H1 (cell line): ENCODE measurements around the gene ADGRB3. TPM values are rescaled to one million over a fixed set of nuclear protein-coding genes. Genes with fewer than 3 reads are reported as not detected.

Experiments used
- CTCF ChIA-PET: fragments of 300-600 bp; sonication (Branson Sonifier 250); formaldehyde crosslinking; loops from one replicate; lab custom pipeline; 2021; ENCODE audit not compliant: partially characterized antibody; lab: Charles Lee
- POLR2A ChIA-PET: fragments of 300-600 bp; sonication (Branson Sonifier 250); formaldehyde crosslinking; loops from one replicate; lab custom pipeline; 2021; ENCODE audit warnings: inconsistent platforms; ENCODE audit not compliant: partially characterized antibody; lab: Charles Lee
- DNase-seq, 2 experiments: peaks; one replicate each; pipeline versions ENCODE4 v3.0.0 to v3.0.0-alpha.2; 2010 to 2022; ENCODE audit warnings: low spot score in 2 of 2, low read depth in 1 of 2, mixed read lengths in 1 of 2
- FAIRE-seq: peaks from 2 replicates; lab custom pipeline; 2011; peaks lifted over from hg19 to GRCh38; lab: Jason Lieb, UNC
- H2AFZ ChIP-seq: 2 replicates; pipeline ENCODE4 v1.8.1; 2012; ENCODE audit warnings: low read length, inconsistent platforms
- H2AK5ac ChIP-seq: 2 replicates; pipeline ENCODE4 v1.6.1; 2013; ENCODE audit warnings: low read depth, low read length
- H2BK120ac ChIP-seq: replicated peaks from 2 replicates; pipeline ENCODE3; 2013; ENCODE audit warnings: low read depth, low read length, inconsistent platforms
- H2BK12ac ChIP-seq: 2 replicates; pipeline ENCODE4 v1.6.1; 2013; ENCODE audit warnings: low read depth, low read length
- H2BK15ac ChIP-seq: 2 replicates; pipeline ENCODE4 v1.6.1; 2013; ENCODE audit warnings: low read length
- H2BK20ac ChIP-seq: 2 replicates; pipeline ENCODE4 v1.6.1; 2013; ENCODE audit warnings: low read length
- H2BK5ac ChIP-seq: 2 replicates; pipeline ENCODE4 v1.6.1; 2013; ENCODE audit warnings: low read depth, low read length
- H3K14ac ChIP-seq: 2 replicates; pipeline ENCODE4 v1.6.1; 2013; ENCODE audit warnings: inconsistent platforms; ENCODE audit not compliant: insufficient read length
- H3K18ac ChIP-seq: 2 replicates; pipeline ENCODE4 v1.6.1; 2013; ENCODE audit warnings: low read length; ENCODE audit errors: extremely low read depth
- H3K23ac ChIP-seq: 2 replicates; pipeline ENCODE4 v1.6.1; 2013; ENCODE audit warnings: inconsistent platforms; ENCODE audit not compliant: insufficient read length
- H3K23me2 ChIP-seq: 2 replicates; pipeline ENCODE4 v1.6.1; 2013; ENCODE audit warnings: low read depth, low read length
- H3K27ac ChIP-seq: 2 replicates; pipeline ENCODE4 v1.6.1; 2011; ENCODE audit warnings: low read depth, low read length, inconsistent platforms
- H3K27me3 ChIP-seq, 4 experiments: replicated peaks in 1 of 4; 1 replicate in 1 of 4; 2 replicates in 3 of 4; pipeline versions ENCODE4 v1.6.1 to v1.8.1; 2011 to 2013; ENCODE audit warnings: low read length in 3 of 4, mild to moderate bottlenecking in 3 of 4, inconsistent platforms in 2 of 4, mixed read lengths in 2 of 4, moderate library complexity in 1 of 4; ENCODE audit not compliant: control insufficient read depth in 3 of 4, insufficient read depth in 3 of 4; ENCODE audit errors: extremely low read depth in 1 of 4
- H3K36me3 ChIP-seq, 4 experiments: 2 replicates each; pipeline versions ENCODE4 v1.6.1 to v1.8.1; 2011 to 2013; ENCODE audit warnings: mild to moderate bottlenecking in 4 of 4, low read length in 3 of 4, moderate library complexity in 2 of 4, control low read depth in 1 of 4, inconsistent platforms in 1 of 4; ENCODE audit not compliant: insufficient read depth in 4 of 4, control insufficient read depth in 2 of 4
- H3K4ac ChIP-seq: replicated peaks from 2 replicates; pipeline ENCODE3; 2013; ENCODE audit warnings: low read length, low read depth, mixed read lengths, inconsistent platforms; ENCODE audit not compliant: insufficient read length
- H3K4me1 ChIP-seq, 4 experiments: replicated peaks in 1 of 4; 1 replicate in 1 of 4; 2 replicates in 3 of 4; pipeline versions ENCODE4 v1.6.1 to v1.8.1; 2011 to 2013; ENCODE audit warnings: low read length in 3 of 4, inconsistent platforms in 2 of 4, mixed read lengths in 1 of 4; ENCODE audit not compliant: insufficient read depth in 4 of 4, control insufficient read depth in 3 of 4
- H3K4me2 ChIP-seq, 2 experiments: 2 replicates each; pipeline versions ENCODE4 v1.6.1 to v1.8.1; 2011 to 2013; ENCODE audit warnings: low read depth in 2 of 2, low read length in 2 of 2, control low read depth in 1 of 2, inconsistent platforms in 1 of 2, mild to moderate bottlenecking in 1 of 2; ENCODE audit not compliant: insufficient read depth in 1 of 2
- H3K4me3 ChIP-seq, 4 experiments: fragments of 200-600, 300-600 bp in 1 of 4; sonication (generic), shearing (Covaris generic), sonication (Bioruptor Twin) in 1 of 4; 2 replicates each; pipeline versions ENCODE4 v1.5.1 to v1.8.1; 2011 to 2016; ENCODE audit warnings: low read length in 4 of 4, low read depth in 3 of 4, control low read depth in 2 of 4, inconsistent platforms in 2 of 4, mild to moderate bottlenecking in 2 of 4, mixed read lengths in 1 of 4, moderate library complexity in 1 of 4; ENCODE audit not compliant: insufficient read depth in 2 of 4; ENCODE audit errors: extremely low read depth in 1 of 4
- H3K56ac ChIP-seq: replicated peaks from 2 replicates; pipeline ENCODE3; 2013; ENCODE audit warnings: low read depth, mild to moderate bottlenecking, mixed read lengths, low read length, inconsistent platforms; ENCODE audit not compliant: insufficient read length
- H3K79me1 ChIP-seq: 2 replicates; pipeline ENCODE4 v1.6.1; 2013; ENCODE audit warnings: low read depth, low read length, control low read depth
- H3K79me2 ChIP-seq, 2 experiments: 2 replicates each; pipeline versions ENCODE4 v1.6.1 to v1.8.1; 2012 to 2013; ENCODE audit warnings: low read length in 2 of 2, mild to moderate bottlenecking in 2 of 2, inconsistent platforms in 1 of 2; ENCODE audit not compliant: insufficient read depth in 2 of 2, control insufficient read depth in 1 of 2
- H3K9ac ChIP-seq, 4 experiments: replicated peaks in 1 of 4; 1 replicate in 1 of 4; 2 replicates in 3 of 4; pipeline versions ENCODE4 v1.6.1 to v1.8.1; 2011 to 2013; ENCODE audit warnings: low read depth in 3 of 4, low read length in 3 of 4, control low read depth in 2 of 4, mild to moderate bottlenecking in 2 of 4, moderate library complexity in 2 of 4, inconsistent platforms in 1 of 4; ENCODE audit errors: extremely low read depth in 1 of 4
- H3K9me3 ChIP-seq, 2 experiments: 2 replicates each; pipeline versions ENCODE4 v1.6.1 to v1.8.1; 2012 to 2013; ENCODE audit warnings: mild to moderate bottlenecking in 2 of 2, moderate library complexity in 2 of 2, control low read depth in 1 of 2, inconsistent platforms in 1 of 2, low read depth in 1 of 2, low read length in 1 of 2, mixed read lengths in 1 of 2; ENCODE audit not compliant: insufficient read depth in 2 of 2
- H4K20me1 ChIP-seq, 2 experiments: replicated peaks in 1 of 2; 2 replicates each; pipeline versions ENCODE3 to v1.8.1; 2011 to 2013; ENCODE audit warnings: inconsistent platforms in 2 of 2, low read length in 2 of 2, mild to moderate bottlenecking in 1 of 2; ENCODE audit not compliant: insufficient read depth in 2 of 2, control insufficient read depth in 1 of 2
- H4K5ac ChIP-seq: 2 replicates; pipeline ENCODE4 v1.6.1; 2013; ENCODE audit warnings: low read length, low read depth, mixed read lengths, inconsistent platforms; ENCODE audit not compliant: insufficient read length
- H4K8ac ChIP-seq: 2 replicates; pipeline ENCODE4 v1.8.0; 2013; ENCODE audit warnings: mild to moderate bottlenecking, moderate library complexity, low read length, inconsistent platforms; ENCODE audit not compliant: insufficient read depth; ENCODE audit errors: extremely low read depth
- H4K91ac ChIP-seq: replicated peaks from 2 replicates; pipeline ENCODE3; 2013; ENCODE audit warnings: low read length, mixed read lengths, inconsistent platforms; ENCODE audit not compliant: insufficient read length
- BACH1 ChIP-seq: IDR thresholded peaks from 2 replicates; pipeline ENCODE4 v1.6.1; 2012; ENCODE audit warnings: low read length, improper control_type of control experiment
- BRCA1 ChIP-seq: IDR thresholded peaks from 2 replicates; pipeline ENCODE4 v1.6.1; 2012; ENCODE audit warnings: low read depth, low read length, improper control_type of control experiment
- CBX5 ChIP-seq: fragments of 300-800, 300-1000 bp; sonication (generic); IDR thresholded peaks from 2 replicates; pipeline ENCODE4 v1.7.1; 2016; ENCODE audit warnings: antibody characterized with exemption, low read length, low read depth
- CEBPB ChIP-seq: IDR thresholded peaks from 2 replicates; pipeline ENCODE4 v1.6.1; 2012; ENCODE audit warnings: low read depth, low read length
- MAFK ChIP-seq: IDR thresholded peaks from 2 replicates; pipeline ENCODE4 v1.6.1; 2012; ENCODE audit warnings: low read depth, mild to moderate bottlenecking, improper control_type of control experiment, low read length
- NANOG ChIP-seq: IDR thresholded peaks from 2 replicates; pipeline ENCODE4 v1.6.1; 2011; ENCODE audit warnings: low read length, low read depth, mild to moderate bottlenecking, inconsistent platforms; ENCODE audit not compliant: insufficient read depth, poor library complexity, severe bottlenecking
- NRF1 ChIP-seq: IDR thresholded peaks from 2 replicates; pipeline ENCODE4 v1.6.1; 2011; ENCODE audit warnings: mild to moderate bottlenecking, low read depth, low read length, improper control_type of control experiment
- POU5F1 ChIP-seq: IDR thresholded peaks from 2 replicates; pipeline ENCODE4 v1.6.1; 2011; ENCODE audit warnings: low read depth, mild to moderate bottlenecking, low read length, moderate library complexity
- SIN3A ChIP-seq, 2 experiments: IDR thresholded peaks in 1 of 2; conservative IDR thresholded peaks in 1 of 2; 2 replicates each; pipeline ENCODE4 v1.6.1; 2011 to 2012; ENCODE audit warnings: low read length in 2 of 2, improper control_type of control experiment in 1 of 2, low read depth in 1 of 2, mild to moderate bottlenecking in 1 of 2
- SRF ChIP-seq: IDR thresholded peaks from 2 replicates; pipeline ENCODE4 v1.6.1; 2011; ENCODE audit warnings: mild to moderate bottlenecking, low read depth, low read length, moderate library complexity
- ZNF274 ChIP-seq: IDR thresholded peaks from 2 replicates; pipeline ENCODE4 v1.7.0; 2012; ENCODE audit warnings: low read length, borderline replicate concordance; ENCODE audit errors: extremely low read depth
- WGBS, 2 experiments: shearing (Covaris generic) in 1 of 2; methylation state at CpG; one replicate each; pipeline versions ENCODE4 v1.1.6 to v1.1.7; 2013 to 2015; ENCODE audit warnings: low lambda C conversion rate in 2 of 2, mixed read lengths in 2 of 2, inconsistent platforms in 1 of 2, low coverage in 1 of 2, missing lambda C conversion rate in 1 of 2; ENCODE audit not compliant: insufficient replicate concordance in 2 of 2, insufficient coverage in 1 of 2, insufficient read length in 1 of 2; ENCODE audit errors: extremely low coverage in 1 of 2, missing lambda C conversion rate in 1 of 2; 5-methylcytosine and 5-hydroxymethylcytosine counted together
- polyA plus RNA-seq, 7 experiments: library from polyadenylated mRNA; depleted of rRNA in 3 of 7; stranded (reverse) in 5 of 7; unstranded in 2 of 7; fragments of >200 nt in 5 of 7; fragments of 200-250 nt in 2 of 7; gene quantifications; 1 replicate in 5 of 7; 2 replicates in 1 of 7; 4 replicates in 1 of 7; pipeline versions ENCODE4 v1.2.1 to v1.2.3, GENCODE V29; 2011 to 2013; ENCODE audit warnings: missing spikeins in 2 of 7, mixed read lengths in 2 of 7
- total RNA-seq: library from RNA; stranded (reverse); fragmentation: NEBNext Ultra II Directional; extraction: Animal tissue kit (Norgen Biotek cat#: 25700); gene quantifications from 2 replicates; pipeline ENCODE4 v1.2.1, GENCODE V29; 2021
- TF ChIP-seq, protein P1 (sequence below), 3 experiments: IDR thresholded peaks; 1 replicate in 2 of 3; 2 replicates in 1 of 3; pipeline versions ENCODE4 v1.5.1 to v1.6.1; 2011; ENCODE audit warnings: low read length in 3 of 3, mild to moderate bottlenecking in 3 of 3, inconsistent platforms in 2 of 3, low read depth in 1 of 3, moderate library complexity in 1 of 3; ENCODE audit not compliant: insufficient read depth in 1 of 3; ENCODE audit errors: control extremely low read depth in 1 of 3

Gene ADGRB3
- total and polyA plus RNA-seq, 2 of the 8 experiments (the other 6 are each of a cell fraction or from before 2014, with no cell fraction given): 0.35 to 1.2 TPM

DNA sequence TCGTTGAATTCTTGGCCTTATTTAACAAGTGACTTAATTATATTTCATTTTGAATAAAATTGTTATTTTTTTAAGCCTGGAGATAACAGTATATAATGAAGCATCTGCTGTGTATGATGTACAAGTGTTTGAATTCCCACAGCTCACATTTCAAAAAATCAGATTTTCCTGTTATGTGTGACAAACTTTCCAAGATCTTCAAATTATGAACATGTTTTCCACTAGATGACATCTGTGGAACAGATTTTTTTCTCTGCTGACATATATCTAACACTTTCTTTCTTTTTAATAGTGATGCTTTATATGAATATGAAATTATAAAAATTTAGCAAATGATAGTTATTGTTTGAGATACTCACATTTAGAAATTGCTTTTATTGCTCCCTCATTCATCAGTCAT, 678.9 kb downstream of the ADGRB3 start:
- Histone ChIP-seq H4K5ac (no peak overlapping the region), H2AK5ac (no peak overlapping the region), H2BK20ac (no peak overlapping the region), H3K27ac (no peak overlapping the region), H3K4me3 (no peak overlapping the region), H3K79me1 (no peaks in the 10 kb centered on the region), H4K8ac (no peak overlapping the region), H3K4ac (no peak overlapping the region), H3K4me1 (no peaks in the 10 kb centered on the region), H4K91ac (no peak overlapping the region), H2BK12ac (no peak overlapping the region), H3K56ac (no peak overlapping the region), H2BK15ac (no peak overlapping the region), H3K4me2 (no peak overlapping the region), H2AFZ (no peak overlapping the region), H3K23me2 (no peaks in the 10 kb centered on the region), H3K9me3 (no peaks in the 10 kb centered on the region), H2BK120ac (no peak overlapping the region), H3K14ac (no peak overlapping the region), H3K36me3 (no peaks in the 10 kb centered on the region; a peak in 1 of 8 replicates), H3K9ac (no peak overlapping the region), H3K79me2 (no peaks in the 10 kb centered on the region), H2BK5ac (no peak overlapping the region), H3K23ac (no peak overlapping the region), H3K18ac (no peak overlapping the region), H3K27me3 (no peaks in the 10 kb centered on the region), H4K20me1 (no peaks in the 10 kb centered on the region)
- ChIA-PET CTCF (no interaction called here), POLR2A (no interaction called here)
- DNase-seq: no peak
- WGBS, 2 experiments: 96% methylated on average over 1 of the region's 1 CpG; no CpG with 5 or more reads in 1 of the 2 experiments
- no peak for TF ChIP-seq NANOG
- no peak for TF ChIP-seq POU5F1
- TF ChIP-seq SRF: no peak
- no peak for TF ChIP-seq CEBPB
- TF ChIP-seq MAFK: no peak
- TF ChIP-seq BACH1: no peak
- TF ChIP-seq NRF1: no peak
- TF ChIP-seq, protein P1, sequence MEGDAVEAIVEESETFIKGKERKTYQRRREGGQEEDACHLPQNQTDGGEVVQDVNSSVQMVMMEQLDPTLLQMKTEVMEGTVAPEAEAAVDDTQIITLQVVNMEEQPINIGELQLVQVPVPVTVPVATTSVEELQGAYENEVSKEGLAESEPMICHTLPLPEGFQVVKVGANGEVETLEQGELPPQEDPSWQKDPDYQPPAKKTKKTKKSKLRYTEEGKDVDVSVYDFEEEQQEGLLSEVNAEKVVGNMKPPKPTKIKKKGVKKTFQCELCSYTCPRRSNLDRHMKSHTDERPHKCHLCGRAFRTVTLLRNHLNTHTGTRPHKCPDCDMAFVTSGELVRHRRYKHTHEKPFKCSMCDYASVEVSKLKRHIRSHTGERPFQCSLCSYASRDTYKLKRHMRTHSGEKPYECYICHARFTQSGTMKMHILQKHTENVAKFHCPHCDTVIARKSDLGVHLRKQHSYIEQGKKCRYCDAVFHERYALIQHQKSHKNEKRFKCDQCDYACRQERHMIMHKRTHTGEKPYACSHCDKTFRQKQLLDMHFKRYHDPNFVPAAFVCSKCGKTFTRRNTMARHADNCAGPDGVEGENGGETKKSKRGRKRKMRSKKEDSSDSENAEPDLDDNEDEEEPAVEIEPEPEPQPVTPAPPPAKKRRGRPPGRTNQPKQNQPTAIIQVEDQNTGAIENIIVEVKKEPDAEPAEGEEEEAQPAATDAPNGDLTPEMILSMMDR (IDR thresholded peaks at IDR 0.05; ENCODE audit: control extremely low read depth in 1 of 3, insufficient read depth in 1 of 3, low read depth in 1 of 3, low read length in 3 of 3): no peak
- TF ChIP-seq ZNF274: no peak
- no peak for TF ChIP-seq CBX5
- no peak for TF ChIP-seq SIN3A (conservative IDR thresholded peaks at IDR 0.05 in 1 of 2, IDR thresholded peaks at IDR 0.05 in 1 of 2; ENCODE audit: low read depth in 1 of 2, low read length in 2 of 2)
- no peak for TF ChIP-seq BRCA1
- FAIRE-seq: no peak
